HG03139 (cell line): ENCODE data around the gene NDUFAF7.
"Not testable (repeated sequence)": the region's sequence is repeated elsewhere in the genome, so short reads cannot be mapped to it uniquely, and the experiment has no call there.

ENCODE experiments used
- ATAC-seq: cut with Tn5 transposase; IDR thresholded peaks from one replicate; pipeline ENCODE4 v1.9.1; 2021; ENCODE audit not compliant: unreplicated experiment

The NDUFAF7 gene

GRCh38 chr2:37276291-37276690 is 44.8 kb downstream of the NDUFAF7 start:
- no peak for ATAC-seq

GRCh38 chr2:37281916-37282315 is 50.5 kb downstream of the NDUFAF7 start:
- ATAC-seq, result no peak

GRCh38 chr2:37282746-37283145 is 51.3 kb downstream of the NDUFAF7 start:
- no peak for ATAC-seq

GRCh38 chr2:37283207-37283606 is 51.7 kb downstream of the NDUFAF7 start:
- ATAC-seq, result no peak

GRCh38 chr2:37284381-37284780 is 52.9 kb downstream of the NDUFAF7 start:
- no peak for ATAC-seq

GRCh38 chr2:37287966-37288365 is 56.5 kb downstream of the NDUFAF7 start:
- no peak for ATAC-seq

GRCh38 chr2:37291680-37292079 is 60.2 kb downstream of the NDUFAF7 start:
- ATAC-seq, result no peak

GRCh38 chr2:37294858-37295257 is 63.4 kb downstream of the NDUFAF7 start:
- not testable (repeated sequence) for ATAC-seq

- no peak for ATAC-seq
Observed at GRCh38 chr2:37295469-37296073, 64.1 kb downstream of the NDUFAF7 start.

- no peak for ATAC-seq
Observed at GRCh38 chr2:37297632-37298031, 66.2 kb downstream of the NDUFAF7 start.
